K562 (cell line): ENCODE results near the gene GEN1. TPM values are rescaled to one million over a fixed set of nuclear protein-coding genes. Genes with fewer than 3 reads are reported as not detected.

Source experiments
- ATAC-seq: fragments of 200-7000 bp; cut with Tn5 transposase; 3 replicates; pipeline ENCODE4 v1.9.1; 2020; ENCODE audit warnings: moderate library complexity
- BruUV-seq: library from RNA; stranded (reverse); fragments of 400-500 nt; replicated peaks from 2 replicates; lab custom pipeline; 2021; lab: Mats Ljungman, UMichigan
- CTCF ChIA-PET: fragments of 300-600 bp; formaldehyde crosslinking; extraction: SDS; loops from one replicate; lab custom pipeline; 2021; ENCODE audit warnings: low intra/inter-chr PET ratio; lab: Yijun Ruan, JAX
- POLR2A ChIA-PET: fragments of 300-600, 350-650 bp; sonication (Branson Sonifier 250); formaldehyde crosslinking; extraction: SDS; loops from one replicate; lab custom pipeline; 2021; ENCODE audit warnings: antibody characterized with exemption, inconsistent platforms; lab: Yijun Ruan, JAX
- DNase-seq, 4 experiments: peaks; one replicate each; pipeline versions ENCODE4 v3.0.0 to v3.0.0-alpha.2; 2011 to 2018; ENCODE audit warnings: low spot score in 3 of 4, mixed read lengths in 3 of 4; ENCODE audit errors: extremely low read depth in 1 of 4
- FAIRE-seq: peaks from 2 replicates; lab custom pipeline; 2011; peaks lifted over from hg19 to GRCh38; lab: Jason Lieb, UNC
- H2AFZ ChIP-seq: 2 replicates; pipeline ENCODE4 v1.6.0; 2011; ENCODE audit warnings: low read depth, low read length, control low read depth, inconsistent platforms
- H3K27ac ChIP-seq: fragments of 200-600 bp; 3 replicates; pipeline ENCODE4 v1.8.0; 2011; ENCODE audit warnings: low read depth, mild to moderate bottlenecking, control low read depth, inconsistent platforms, low read length, moderate library complexity, mixed read lengths; ENCODE audit errors: extremely low read depth
- H3K27me3 ChIP-seq, 2 experiments: fragments of 300-600 bp in 1 of 2; 2 replicates in 1 of 2; 3 replicates in 1 of 2; pipeline versions ENCODE4 v1.6.0 to v1.8.0; 2011; ENCODE audit warnings: inconsistent platforms in 2 of 2, low read length in 2 of 2, mild to moderate bottlenecking in 1 of 2, mixed read lengths in 1 of 2, moderate library complexity in 1 of 2; ENCODE audit not compliant: control insufficient read depth in 2 of 2, insufficient read depth in 2 of 2
- H3K36me3 ChIP-seq: fragments of 300-600 bp; 3 replicates; pipeline ENCODE4 v1.8.0; 2011; ENCODE audit warnings: mild to moderate bottlenecking, low read length, inconsistent platforms; ENCODE audit not compliant: control insufficient read depth, insufficient read depth
- H3K4me1 ChIP-seq, 2 experiments: fragments of 200-600 bp in 1 of 2; replicated peaks in 1 of 2; 2 replicates in 1 of 2; 3 replicates in 1 of 2; pipeline versions ENCODE4 v1.5.1 to v1.8.0; 2011; ENCODE audit warnings: inconsistent platforms in 2 of 2, low read length in 2 of 2, mild to moderate bottlenecking in 1 of 2, mixed read lengths in 1 of 2, moderate library complexity in 1 of 2; ENCODE audit not compliant: control insufficient read depth in 2 of 2, insufficient read depth in 2 of 2
- H3K4me2 ChIP-seq: 2 replicates; pipeline ENCODE4 v1.6.1; 2011; ENCODE audit warnings: low read length, control low read depth, inconsistent platforms, mixed read lengths; ENCODE audit not compliant: insufficient read depth
- H3K4me3 ChIP-seq: fragments of 200-600 bp; sonication (generic), shearing (Covaris generic); 2 replicates; pipeline ENCODE4 v1.5.1; 2016; ENCODE audit warnings: control low read depth, inconsistent platforms
- H3K79me2 ChIP-seq: fragments of 200-600 bp; 3 replicates; pipeline ENCODE4 v1.8.0; 2011; ENCODE audit warnings: low read length, inconsistent platforms; ENCODE audit not compliant: control insufficient read depth, insufficient read depth
- H3K9ac ChIP-seq, 2 experiments: 2 replicates each; pipeline versions ENCODE4 v1.6.0 to v1.6.1; 2011; ENCODE audit warnings: low read depth in 2 of 2, low read length in 2 of 2, control low read depth in 1 of 2, inconsistent platforms in 1 of 2, mild to moderate bottlenecking in 1 of 2, mixed read lengths in 1 of 2; ENCODE audit not compliant: insufficient read depth in 1 of 2
- H3K9me1 ChIP-seq: one replicate; pipeline ENCODE4 v1.6.0; 2011; ENCODE audit warnings: inconsistent platforms, mild to moderate bottlenecking, low read length, moderate library complexity; ENCODE audit not compliant: control insufficient read depth, insufficient read depth
- H3K9me3 ChIP-seq: replicated peaks from 2 replicates; pipeline ENCODE4 v1.5.1; 2011; ENCODE audit warnings: low read depth, low read length, inconsistent platforms; ENCODE audit not compliant: control insufficient read depth, insufficient read depth
- H4K20me1 ChIP-seq: replicated peaks from 2 replicates; pipeline ENCODE4 v1.6.1; 2011; ENCODE audit warnings: low read length, inconsistent platforms, mixed read lengths; ENCODE audit not compliant: control insufficient read depth, insufficient read depth
- CBX2 ChIP-seq: fragments of 200-600 bp; sonication (generic); IDR thresholded peaks from one replicate; pipeline ENCODE4 v1.6.1; 2012; ENCODE audit warnings: mild to moderate bottlenecking, low read length, inconsistent platforms; ENCODE audit not compliant: insufficient read depth, poor library complexity, severe bottlenecking
- DNMT1 ChIP-seq: fragments of 450-650 bp; IDR thresholded peaks from 2 replicates; pipeline ENCODE4 v1.6.1; 2016; ENCODE audit warnings: antibody characterized with exemption, mild to moderate bottlenecking
- DPF2 ChIP-seq: fragments of 450-650 bp; IDR thresholded peaks from 2 replicates; pipeline ENCODE4 v1.6.1; 2016
- E2F3 ChIP-seq: fragments of 250-450 bp; sonication (Bioruptor Pico); IDR thresholded peaks from 2 replicates; pipeline ENCODE4 v1.4.0; 2020; ENCODE audit warnings: mild to moderate bottlenecking
- JUND ChIP-seq, 2 experiments: IDR thresholded peaks; 2 replicates in 1 of 2; 3 replicates in 1 of 2; pipeline ENCODE4 v1.6.1; 2011; ENCODE audit warnings: borderline replicate concordance in 2 of 2, low read depth in 2 of 2, low read length in 2 of 2, improper control_type of control experiment in 1 of 2, missing biosample characterization in 1 of 2, missing genetic modification characterization in 1 of 2, missing genetic modification reagents in 1 of 2
- NELFE ChIP-seq: IDR thresholded peaks from 2 replicates; pipeline ENCODE4 v1.6.1; 2011; ENCODE audit warnings: mild to moderate bottlenecking; ENCODE audit not compliant: insufficient read depth, insufficient read length
- NFE2 ChIP-seq: IDR thresholded peaks from 2 replicates; pipeline ENCODE4 v1.6.1; 2014; ENCODE audit warnings: antibody characterized with exemption, low read depth
- NR3C1 ChIP-seq: sonication (generic); formaldehyde crosslinking; IDR thresholded peaks from 2 replicates; pipeline ENCODE4 v1.8.1; 2022; ENCODE audit warnings: missing genetic modification reagents
- PBX2 ChIP-seq, 2 experiments: IDR thresholded peaks in 1 of 2; conservative IDR thresholded peaks in 1 of 2; 2 replicates each; pipeline ENCODE4 v1.6.1; 2016; ENCODE audit warnings: low read depth in 2 of 2, mild to moderate bottlenecking in 1 of 2, missing compliant biosample characterization in 1 of 2, missing genetic modification characterization in 1 of 2, moderate library complexity in 1 of 2
- SREBF1 ChIP-seq: fragments of 150-350 bp; IDR thresholded peaks from 2 replicates; pipeline ENCODE4 v1.6.1; 2014; ENCODE audit warnings: antibody characterized with exemption, low read depth, low read length, borderline replicate concordance
- TAL1 ChIP-seq: fragments of 450-650 bp; IDR thresholded peaks from 2 replicates; pipeline ENCODE4 v1.6.1; 2016; ENCODE audit warnings: mild to moderate bottlenecking
- TBL1XR1 ChIP-seq, 2 experiments: IDR thresholded peaks; 2 replicates each; pipeline ENCODE4 v1.6.1; 2012; ENCODE audit warnings: improper control_type of control experiment in 2 of 2, low read length in 2 of 2, mild to moderate bottlenecking in 1 of 2
- ZNF224 ChIP-seq: sonication (generic); formaldehyde crosslinking; IDR thresholded peaks from 2 replicates; pipeline ENCODE4 v1.8.0; 2022; ENCODE audit warnings: mild to moderate bottlenecking, missing genetic modification reagents
- ZNF398 ChIP-seq: fragments of 250-450 bp; sonication (Bioruptor Pico); IDR thresholded peaks from 2 replicates; pipeline ENCODE4 v1.8.0; 2021; ENCODE audit warnings: moderate library complexity, mild to moderate bottlenecking, inconsistent platforms
- WGBS: fragments of 100-300 bp; shearing (Covaris generic); methylation state at CpG from one replicate; pipeline ENCODE4 v1.1.6; 2016; ENCODE audit warnings: low coverage, mixed read lengths; ENCODE audit not compliant: insufficient coverage; ENCODE audit errors: missing lambda C conversion rate; 5-methylcytosine and 5-hydroxymethylcytosine counted together
- in situ Hi-C: fragments of 300-500 bp; cut with MboI; formaldehyde crosslinking; loops from 4 replicates; pipeline ENCODE4 v1.15.0; 2018; ENCODE audit warnings: inconsistent platforms, mixed read lengths
- intact Hi-C: fragments of 100-400 bp; cut with micrococcal nuclease; formaldehyde crosslinking; loops from 2 replicates; pipeline ENCODE4 v1.14.2; 2022
- polyA plus RNA-seq, 8 experiments: library from polyadenylated mRNA; depleted of rRNA in 4 of 8; stranded (reverse) in 5 of 8; unstranded in 3 of 8; fragments of >200 nt; fragmentation: Nextera tagmentation in 2 of 8; fragmentation: Illumina TruSeq in 1 of 8; extraction: Ambion mirVana in 2 of 8; extraction: Trizol in 1 of 8; gene quantifications; 2 replicates each; pipeline versions ENCODE4 v1.2.1 to v1.2.3, GENCODE V29; 2011 to 2014; ENCODE audit warnings: inconsistent platforms in 1 of 8, missing spikeins in 1 of 8
- total RNA-seq, 7 experiments: library from RNA; depleted of rRNA in 6 of 7; stranded (reverse); fragments of >200 nt in 6 of 7; fragmentation: Illumina TruSeq in 2 of 7; extraction: Trizol in 2 of 7; gene quantifications; 2 replicates each; pipeline versions ENCODE4 v1.2.1 to v1.2.3, GENCODE V29; 2011 to 2021; ENCODE audit warnings: low replicate concordance in 1 of 7
- TF ChIP-seq, protein P1 (sequence below): fragments of 450-650 bp; formaldehyde crosslinking; IDR thresholded peaks from 2 replicates; pipeline ENCODE4 v1.4.0; 2022; ENCODE audit warnings: missing genetic modification characterization

GEN1 gene
- total and polyA plus RNA-seq, 9 of the 15 experiments (the other 6 are each of a cell fraction or from before 2014, with no cell fraction given): 8.6 to 39.7 (median 24.5) TPM

GRCh38 chr2:17717666-17718065 lies 36.3 kb upstream of the GEN1 start (continued):
- TF ChIP-seq JUND (IDR thresholded peaks at IDR 0.05; ENCODE audit: borderline replicate concordance, low read depth, low read length) (peak; percentile 28; the same call in 1 of the 2 replicates), JUND (tag; IDR thresholded peaks at IDR 0.05; ENCODE audit: borderline replicate concordance, low read depth, low read length) (no peak; the same call in 2 of the 3 replicates), PBX2 (CRISPR knock-in tag; IDR thresholded peaks at IDR 0.05; ENCODE audit: low read depth) (no peak), PBX2 (tag; conservative IDR thresholded peaks at IDR 0.05; ENCODE audit: low read depth) (peak; percentile 37; the same call in 1 of the 2 replicates), NELFE (no peak), SREBF1 (no peak), DNMT1 (no peak)

DNA sequence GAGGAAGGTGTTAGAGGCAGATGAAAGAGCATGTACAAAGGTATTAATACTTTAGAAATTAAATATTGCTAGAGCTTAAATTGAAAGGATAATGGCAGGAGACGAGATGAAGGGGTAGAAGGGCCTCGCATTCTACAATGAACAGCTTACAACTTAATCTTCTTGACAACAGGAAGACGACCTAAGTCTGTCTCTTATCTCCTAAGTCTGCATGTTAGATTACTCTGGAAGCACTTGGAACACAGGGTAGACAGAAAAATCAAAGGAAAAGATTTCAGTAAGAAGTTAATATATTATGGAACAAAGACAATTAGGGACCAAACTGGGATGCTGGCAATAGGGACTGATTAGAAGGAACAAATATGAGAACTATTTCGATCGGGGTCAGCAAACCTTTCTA lies 35.2 kb upstream of the GEN1 start:
- Histone ChIP-seq H3K36me3 (peaks cover 91% of the 10 kb centered on the region), H3K4me2 (no peak overlapping the region), H3K27ac (no peak overlapping the region), H3K4me1 (peaks cover 3 to 15% of the 10 kb centered on the region in 2 experiments; a peak in 3 of 5 replicates), H3K9me1 (no peaks in the 10 kb centered on the region), H3K79me2 (no peaks in the 10 kb centered on the region), H4K20me1 (no peaks in the 10 kb centered on the region), H3K9me3 (no peaks in the 10 kb centered on the region), H3K27me3 (no peaks in the 10 kb centered on the region), H2AFZ (no peak overlapping the region), H3K9ac (no peak overlapping the region), H3K4me3 (no peak overlapping the region)
- WGBS: 38% methylated on average over 5 of the region's 5 CpGs
- ChIA-PET CTCF (no interaction called here), POLR2A (interaction anchor here (1.2 to 1.8 kb wide), 3 partner anchors 8 to 35 kb away, joined by 3 to 5 read pairs (median 5); partner anchors contain the start of genes GEN1 and SMC6)
- FAIRE-seq: peak; percentile 6
- DNase-seq: peak in 2 of 4 experiments; percentile 18 to 40
- in situ Hi-C loops (no loop called here), intact Hi-C loops (loop anchor here (2.0 kb wide), 1 partner anchor 112 kb away; no protein-coding TSS in a partner anchor)
- no TSS peak for BruUV-seq
- peak; percentile 79 for ATAC-seq
- TF ChIP-seq NFE2: no peak
- no peak for TF ChIP-seq CBX2
- TF ChIP-seq TAL1: peak; percentile 63
- no peak for TF ChIP-seq NR3C1 (CRISPR knock-in tag)
- TF ChIP-seq TBL1XR1 (IDR thresholded peaks at IDR 0.05; ENCODE audit: low read length in 2 of 2): 0 out of 4 replicates have a peak, but pooled peaks of 1 of the 2 experiments have one; percentile 18
- no peak for TF ChIP-seq ZNF224
- TF ChIP-seq DPF2: 0 out of 2 replicates have a peak, but pooled peaks have one; percentile 13
- no peak for TF ChIP-seq ZNF398 (CRISPR knock-in tag)
- TF ChIP-seq E2F3 (CRISPR knock-in tag): no peak
- TF ChIP-seq, protein P1, sequence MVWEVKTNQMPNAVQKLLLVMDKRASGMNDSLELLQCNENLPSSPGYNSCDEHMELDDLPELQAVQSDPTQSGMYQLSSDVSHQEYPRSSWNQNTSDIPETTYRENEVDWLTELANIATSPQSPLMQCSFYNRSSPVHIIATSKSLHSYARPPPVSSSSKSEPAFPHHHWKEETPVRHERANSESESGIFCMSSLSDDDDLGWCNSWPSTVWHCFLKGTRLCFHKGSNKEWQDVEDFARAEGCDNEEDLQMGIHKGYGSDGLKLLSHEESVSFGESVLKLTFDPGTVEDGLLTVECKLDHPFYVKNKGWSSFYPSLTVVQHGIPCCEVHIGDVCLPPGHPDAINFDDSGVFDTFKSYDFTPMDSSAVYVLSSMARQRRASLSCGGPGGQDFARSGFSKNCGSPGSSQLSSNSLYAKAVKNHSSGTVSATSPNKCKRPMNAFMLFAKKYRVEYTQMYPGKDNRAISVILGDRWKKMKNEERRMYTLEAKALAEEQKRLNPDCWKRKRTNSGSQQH (CRISPR knock-in tag): no peak
